K562 (cell line): ENCODE results near the gene KXD1. TPM values are rescaled to one million over a fixed set of nuclear protein-coding genes. Genes with fewer than 3 reads are reported as not detected.
A peak's percentile ranks its signal among the peaks of the same experiment; 100 is the strongest.

Experiments
- ARID1B ChIP-seq: fragments of 450-650 bp; IDR thresholded peaks from 2 replicates; pipeline ENCODE4 v1.6.1; 2016; ENCODE audit warnings: antibody characterized with exemption, mild to moderate bottlenecking, inconsistent platforms
- ELF4 ChIP-seq: fragments of 450-650 bp; formaldehyde crosslinking; IDR thresholded peaks from 2 replicates; pipeline ENCODE4 v1.4.0; 2022; ENCODE audit warnings: missing genetic modification characterization
- EP400 ChIP-seq: fragments of 450-650 bp; IDR thresholded peaks from 2 replicates; pipeline ENCODE4 v1.6.1; 2017; ENCODE audit warnings: antibody characterized with exemption, mild to moderate bottlenecking, moderate library complexity
- ETV5 ChIP-seq: sonication (generic); formaldehyde crosslinking; IDR thresholded peaks from 2 replicates; pipeline ENCODE4 v1.4.0; 2020; ENCODE audit warnings: low read depth, mild to moderate bottlenecking, missing genetic modification reagents
- FOXA3 ChIP-seq, 2 experiments: fragments of 450-650 bp in 1 of 2; sonication (generic) in 1 of 2; formaldehyde crosslinking; IDR thresholded peaks in 1 of 2; conservative IDR thresholded peaks in 1 of 2; 2 replicates each; pipeline versions ENCODE4 v1.4.0 to v1.8.0; 2020 to 2022; ENCODE audit warnings: mild to moderate bottlenecking in 2 of 2, missing genetic modification reagents in 1 of 2
- FOXK2 ChIP-seq, 2 experiments: fragments of 450-650 bp; IDR thresholded peaks in 1 of 2; conservative IDR thresholded peaks in 1 of 2; 2 replicates each; pipeline ENCODE4 v1.6.1; 2016; ENCODE audit warnings: low read depth in 2 of 2, mild to moderate bottlenecking in 1 of 2
- PML ChIP-seq: IDR thresholded peaks from 2 replicates; pipeline ENCODE4 v1.6.1; 2012; ENCODE audit warnings: low read length, inconsistent platforms
- POLR2A ChIP-seq: fragments of 450-650 bp; conservative IDR thresholded peaks from 2 replicates; pipeline ENCODE4 v1.6.1; 2016
- POLR3A ChIP-seq: IDR thresholded peaks from 2 replicates; pipeline ENCODE4 v1.6.1; 2011; ENCODE audit warnings: borderline replicate concordance, mild to moderate bottlenecking, moderate library complexity; ENCODE audit not compliant: insufficient read length, insufficient read depth; ENCODE audit errors: extremely low read depth
- TEAD2 ChIP-seq: fragments of 450-650 bp; IDR thresholded peaks from 2 replicates; pipeline ENCODE4 v1.6.1; 2016; ENCODE audit warnings: missing genetic modification characterization, control low read depth, missing compliant biosample characterization
- TOE1 ChIP-seq, 2 experiments: fragments of 450-650 bp in 1 of 2; sonication (generic) in 1 of 2; formaldehyde crosslinking in 1 of 2; IDR thresholded peaks; 2 replicates each; pipeline versions ENCODE4 v1.7.1 to v1.8.0; 2016 to 2022; ENCODE audit warnings: borderline replicate concordance in 2 of 2, mild to moderate bottlenecking in 2 of 2, antibody characterized with exemption in 1 of 2, inconsistent platforms in 1 of 2, low read depth in 1 of 2, missing genetic modification reagents in 1 of 2, moderate library complexity in 1 of 2
- ZNF431 ChIP-seq: sonication (generic); formaldehyde crosslinking; IDR thresholded peaks from 2 replicates; pipeline ENCODE4 v1.8.0; 2022; ENCODE audit warnings: mild to moderate bottlenecking, missing genetic modification reagents
- polyA plus RNA-seq, 8 experiments: library from polyadenylated mRNA; depleted of rRNA in 4 of 8; stranded (reverse) in 5 of 8; unstranded in 3 of 8; fragments of >200 nt; fragmentation: Nextera tagmentation in 2 of 8; fragmentation: Illumina TruSeq in 1 of 8; extraction: Ambion mirVana in 2 of 8; extraction: Trizol in 1 of 8; gene quantifications; 2 replicates each; pipeline versions ENCODE4 v1.2.1 to v1.2.3, GENCODE V29; 2011 to 2014; ENCODE audit warnings: inconsistent platforms in 1 of 8, missing spikeins in 1 of 8
- total RNA-seq, 7 experiments: library from RNA; depleted of rRNA in 6 of 7; stranded (reverse); fragments of >200 nt in 6 of 7; fragmentation: Illumina TruSeq in 2 of 7; extraction: Trizol in 2 of 7; gene quantifications; 2 replicates each; pipeline versions ENCODE4 v1.2.1 to v1.2.3, GENCODE V29; 2011 to 2021; ENCODE audit warnings: low replicate concordance in 1 of 7
- TF ChIP-seq, protein P1 (sequence below): fragments of 250-450 bp; sonication (Bioruptor Pico); IDR thresholded peaks from 2 replicates; pipeline ENCODE4 v1.5.0; 2021; ENCODE audit warnings: mild to moderate bottlenecking, moderate library complexity
- TF ChIP-seq, protein P2 (sequence below): fragments of 250-450 bp; sonication (Bioruptor Pico); IDR thresholded peaks from 2 replicates; pipeline ENCODE4 v1.4.0; 2020; ENCODE audit warnings: mild to moderate bottlenecking, moderate library complexity
- TF ChIP-seq, protein P3 (sequence below), 2 experiments: fragments of 150-350 bp in 1 of 2; IDR thresholded peaks; 2 replicates each; pipeline ENCODE4 v1.6.1; 2012 to 2016; ENCODE audit warnings: low read depth in 2 of 2, low read length in 2 of 2, mild to moderate bottlenecking in 1 of 2, moderate library complexity in 1 of 2
- TF ChIP-seq, protein P4 (sequence below): fragments of 450-650 bp; IDR thresholded peaks from 2 replicates; pipeline ENCODE4 v1.6.1; 2017; ENCODE audit warnings: mild to moderate bottlenecking, moderate library complexity

Gene KXD1
- total and polyA plus RNA-seq, 9 of the 15 experiments (the other 6 are each of a cell fraction or from before 2014, with no cell fraction given), result 21.9 to 210 (median 118) TPM

DNA sequence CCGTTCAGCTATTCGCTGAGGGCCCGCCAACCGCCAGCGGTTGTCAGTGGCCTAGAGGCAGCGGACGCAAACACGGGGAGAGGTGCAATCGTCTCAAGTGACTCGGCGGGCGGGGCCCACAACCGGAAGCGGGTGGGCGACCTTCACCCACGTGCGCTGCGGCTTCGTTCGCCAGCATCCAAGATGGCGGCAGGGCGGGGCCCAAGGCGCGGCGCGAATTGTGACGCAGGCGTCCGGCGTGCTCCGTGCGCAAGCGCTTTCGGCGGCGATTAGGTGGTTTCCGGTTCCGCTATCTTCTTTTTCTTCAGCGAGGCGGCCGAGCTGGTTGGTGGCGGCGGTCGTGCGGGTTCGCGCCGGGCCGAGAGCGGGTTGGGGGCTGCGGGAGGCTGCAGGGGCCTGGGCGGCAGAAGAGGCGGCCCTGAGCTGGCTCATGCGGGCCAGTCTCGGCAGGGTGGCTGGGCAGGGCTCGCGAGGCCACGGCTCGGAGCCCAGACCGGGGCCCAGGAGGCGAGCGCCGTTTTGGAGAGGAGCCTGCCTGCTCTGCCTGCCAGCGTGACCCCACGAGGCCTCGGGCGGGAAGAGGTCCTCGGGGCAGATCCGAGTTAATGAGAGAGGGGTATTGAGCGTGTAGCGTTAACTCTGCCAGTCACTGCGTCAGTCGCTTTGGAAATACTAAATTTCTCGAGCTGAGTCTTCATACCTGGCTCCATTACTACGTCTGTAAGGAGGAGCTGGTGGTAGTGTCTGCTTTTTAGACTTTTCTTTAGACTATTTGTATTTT is 14.1 kb downstream of the KXD1 start, which contains the start of gene UBA52 (continued):
- TF ChIP-seq, protein P1, sequence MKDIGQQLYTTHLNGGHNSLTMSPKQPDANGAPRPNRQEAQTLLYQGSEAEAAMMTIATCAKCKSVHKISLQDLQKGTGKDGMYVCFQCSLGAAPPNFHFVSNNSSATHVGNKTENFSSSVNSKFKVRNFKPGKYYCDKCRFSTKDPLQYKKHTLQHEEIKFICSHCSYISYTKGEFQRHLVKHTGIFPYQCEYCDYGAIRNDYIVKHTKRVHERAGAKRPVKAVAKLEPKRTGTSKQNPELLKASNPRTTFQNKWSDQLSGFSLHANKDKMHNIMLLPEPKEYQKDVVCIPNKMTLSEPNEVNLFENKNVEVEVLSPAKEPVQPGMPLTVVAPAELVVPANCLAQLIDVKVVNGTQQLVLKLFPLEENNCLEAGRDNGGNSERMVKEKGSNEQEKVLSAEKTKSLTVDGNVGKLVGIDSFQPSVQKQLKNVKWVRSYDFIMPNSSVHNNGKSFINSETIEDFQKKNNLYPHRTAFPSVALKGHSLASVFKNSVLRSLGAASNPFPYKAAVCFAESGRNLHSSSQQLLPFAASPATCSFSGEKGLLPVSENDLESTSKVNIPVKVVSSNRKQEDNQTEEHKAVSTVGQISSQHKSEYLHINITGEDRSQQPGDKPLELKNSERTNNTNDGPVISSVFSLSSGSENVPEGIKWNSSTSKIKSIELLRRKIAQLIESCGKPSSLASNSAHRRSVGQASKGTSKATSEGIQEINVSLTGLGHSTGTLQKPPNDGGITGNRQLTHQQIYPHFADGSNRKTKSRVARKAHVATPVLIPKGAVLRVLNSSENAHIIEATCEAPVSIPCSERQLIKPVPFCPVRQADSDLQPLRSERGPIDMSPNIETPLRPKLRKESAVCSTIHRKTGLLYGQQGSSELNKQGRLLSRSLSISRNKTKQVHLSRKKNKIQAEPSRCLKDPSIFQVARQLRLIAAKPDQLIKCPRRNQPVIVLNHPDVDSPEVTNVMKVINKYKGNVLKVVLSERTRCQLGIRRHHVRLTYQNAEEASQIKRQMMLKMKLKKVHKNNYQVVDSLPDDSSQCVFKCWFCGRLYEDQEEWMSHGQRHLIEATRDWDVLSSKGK (CRISPR knock-in tag), result no peak
- TF ChIP-seq, protein P2, sequence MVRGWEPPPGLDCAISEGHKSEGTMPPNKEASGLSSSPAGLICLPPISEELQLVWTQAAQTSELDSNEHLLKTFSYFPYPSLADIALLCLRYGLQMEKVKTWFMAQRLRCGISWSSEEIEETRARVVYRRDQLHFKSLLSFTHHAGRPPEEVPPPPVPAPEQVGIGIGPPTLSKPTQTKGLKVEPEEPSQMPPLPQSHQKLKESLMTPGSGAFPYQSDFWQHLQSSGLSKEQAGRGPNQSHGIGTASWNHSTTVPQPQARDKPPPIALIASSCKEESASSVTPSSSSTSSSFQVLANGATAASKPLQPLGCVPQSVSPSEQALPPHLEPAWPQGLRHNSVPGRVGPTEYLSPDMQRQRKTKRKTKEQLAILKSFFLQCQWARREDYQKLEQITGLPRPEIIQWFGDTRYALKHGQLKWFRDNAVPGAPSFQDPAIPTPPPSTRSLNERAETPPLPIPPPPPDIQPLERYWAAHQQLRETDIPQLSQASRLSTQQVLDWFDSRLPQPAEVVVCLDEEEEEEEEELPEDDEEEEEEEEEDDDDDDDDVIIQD (CRISPR knock-in tag), result no peak
- TF ChIP-seq ETV5 (CRISPR knock-in tag) (peak; percentile 99), EP400 (peak; percentile 98), POLR2A (peak; percentile 98), ARID1B (no peak), TOE1 (IDR thresholded peaks at IDR 0.05; ENCODE audit: borderline replicate concordance) (peak; percentile 72; the same call in 1 of the 2 replicates), TOE1 (CRISPR knock-in tag; IDR thresholded peaks at IDR 0.05; ENCODE audit: borderline replicate concordance, low read depth) (no peak), ZNF431 (no peak), ELF4 (peak; percentile 80; the same call in 1 of the 2 replicates), FOXK2 (conservative IDR thresholded peaks at IDR 0.05 in 1 of 2, IDR thresholded peaks at IDR 0.05 in 1 of 2; ENCODE audit: low read depth in 2 of 2) (peak; percentile 87 to 89; a peak in 3 of 4 replicates), TEAD2 (tag) (no peak), PML (peak; percentile 77), FOXA3 (CRISPR knock-in tag; conservative IDR thresholded peaks at IDR 0.05 in 1 of 2, IDR thresholded peaks at IDR 0.05 in 1 of 2) (peak in 1 of 2 experiments; percentile 44; a peak in 2 of 4 replicates), POLR3A (no peak)
- TF ChIP-seq, protein P3, sequence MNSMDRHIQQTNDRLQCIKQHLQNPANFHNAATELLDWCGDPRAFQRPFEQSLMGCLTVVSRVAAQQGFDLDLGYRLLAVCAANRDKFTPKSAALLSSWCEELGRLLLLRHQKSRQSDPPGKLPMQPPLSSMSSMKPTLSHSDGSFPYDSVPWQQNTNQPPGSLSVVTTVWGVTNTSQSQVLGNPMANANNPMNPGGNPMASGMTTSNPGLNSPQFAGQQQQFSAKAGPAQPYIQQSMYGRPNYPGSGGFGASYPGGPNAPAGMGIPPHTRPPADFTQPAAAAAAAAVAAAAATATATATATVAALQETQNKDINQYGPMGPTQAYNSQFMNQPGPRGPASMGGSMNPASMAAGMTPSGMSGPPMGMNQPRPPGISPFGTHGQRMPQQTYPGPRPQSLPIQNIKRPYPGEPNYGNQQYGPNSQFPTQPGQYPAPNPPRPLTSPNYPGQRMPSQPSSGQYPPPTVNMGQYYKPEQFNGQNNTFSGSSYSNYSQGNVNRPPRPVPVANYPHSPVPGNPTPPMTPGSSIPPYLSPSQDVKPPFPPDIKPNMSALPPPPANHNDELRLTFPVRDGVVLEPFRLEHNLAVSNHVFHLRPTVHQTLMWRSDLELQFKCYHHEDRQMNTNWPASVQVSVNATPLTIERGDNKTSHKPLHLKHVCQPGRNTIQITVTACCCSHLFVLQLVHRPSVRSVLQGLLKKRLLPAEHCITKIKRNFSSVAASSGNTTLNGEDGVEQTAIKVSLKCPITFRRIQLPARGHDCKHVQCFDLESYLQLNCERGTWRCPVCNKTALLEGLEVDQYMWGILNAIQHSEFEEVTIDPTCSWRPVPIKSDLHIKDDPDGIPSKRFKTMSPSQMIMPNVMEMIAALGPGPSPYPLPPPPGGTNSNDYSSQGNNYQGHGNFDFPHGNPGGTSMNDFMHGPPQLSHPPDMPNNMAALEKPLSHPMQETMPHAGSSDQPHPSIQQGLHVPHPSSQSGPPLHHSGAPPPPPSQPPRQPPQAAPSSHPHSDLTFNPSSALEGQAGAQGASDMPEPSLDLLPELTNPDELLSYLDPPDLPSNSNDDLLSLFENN (IDR thresholded peaks at IDR 0.05; ENCODE audit: low read depth in 2 of 2, low read length in 2 of 2), result peak in 1 of 2 experiments; percentile 66; a peak in 1 of 4 replicates
- TF ChIP-seq, protein P4, sequence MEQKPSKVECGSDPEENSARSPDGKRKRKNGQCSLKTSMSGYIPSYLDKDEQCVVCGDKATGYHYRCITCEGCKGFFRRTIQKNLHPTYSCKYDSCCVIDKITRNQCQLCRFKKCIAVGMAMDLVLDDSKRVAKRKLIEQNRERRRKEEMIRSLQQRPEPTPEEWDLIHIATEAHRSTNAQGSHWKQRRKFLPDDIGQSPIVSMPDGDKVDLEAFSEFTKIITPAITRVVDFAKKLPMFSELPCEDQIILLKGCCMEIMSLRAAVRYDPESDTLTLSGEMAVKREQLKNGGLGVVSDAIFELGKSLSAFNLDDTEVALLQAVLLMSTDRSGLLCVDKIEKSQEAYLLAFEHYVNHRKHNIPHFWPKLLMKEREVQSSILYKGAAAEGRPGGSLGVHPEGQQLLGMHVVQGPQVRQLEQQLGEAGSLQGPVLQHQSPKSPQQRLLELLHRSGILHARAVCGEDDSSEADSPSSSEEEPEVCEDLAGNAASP, result no peak
